Measurements from ENCODE around the gene SUSD2.

DNA sequence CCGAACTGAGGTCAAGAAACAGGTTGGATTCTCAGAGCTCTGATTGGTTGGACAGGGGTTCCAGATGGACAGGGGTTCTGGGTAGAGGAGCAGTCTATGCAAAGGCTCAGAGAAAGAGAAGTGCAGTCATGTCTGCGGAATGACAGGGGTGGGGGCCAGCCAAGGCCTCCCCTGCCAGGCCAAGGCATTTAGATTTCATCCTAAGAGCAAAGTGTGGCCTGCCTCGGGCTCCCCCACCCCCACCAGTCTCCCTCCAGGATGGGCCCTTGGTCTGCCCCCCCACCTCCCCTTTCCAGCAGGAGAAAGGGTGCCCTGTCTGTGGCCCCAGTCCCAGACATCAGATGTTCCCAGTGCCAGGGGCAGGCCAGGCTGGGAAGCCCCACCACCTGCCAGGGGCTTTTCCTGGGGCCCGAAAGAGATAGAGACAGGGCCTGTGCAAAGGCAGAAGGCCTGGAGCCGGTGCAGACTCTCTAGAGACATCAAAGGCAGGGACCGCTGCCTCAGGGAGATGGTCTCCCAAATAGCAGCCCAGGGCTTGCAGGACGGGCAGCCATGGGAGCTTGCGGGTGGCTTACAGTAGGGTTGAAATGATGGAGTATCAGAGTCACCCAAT lies 9.4 kb downstream of the SUSD2 start:
- TF ChIP-seq GLIS3 (CRISPR knock-in tag; IDR thresholded peaks at IDR 0.05): no peak
- no peak for TF ChIP-seq SNAI2 (CRISPR knock-in tag; IDR thresholded peaks at IDR 0.05)

Measured in SK-N-SH treated with all-trans-retinoic acid at 6 μM for 48 hours (cell line).